ENCODE data around the gene R3HDM2. TPM values are rescaled to one million over a fixed set of nuclear protein-coding genes. Genes with fewer than 3 reads are reported as not detected.

Gene R3HDM2
- total and polyA plus RNA-seq, 2 of the 13 experiments (the other 11 are each of a cell fraction or from before 2014, with no cell fraction given): 11.1 to 23.5 TPM

DNA sequence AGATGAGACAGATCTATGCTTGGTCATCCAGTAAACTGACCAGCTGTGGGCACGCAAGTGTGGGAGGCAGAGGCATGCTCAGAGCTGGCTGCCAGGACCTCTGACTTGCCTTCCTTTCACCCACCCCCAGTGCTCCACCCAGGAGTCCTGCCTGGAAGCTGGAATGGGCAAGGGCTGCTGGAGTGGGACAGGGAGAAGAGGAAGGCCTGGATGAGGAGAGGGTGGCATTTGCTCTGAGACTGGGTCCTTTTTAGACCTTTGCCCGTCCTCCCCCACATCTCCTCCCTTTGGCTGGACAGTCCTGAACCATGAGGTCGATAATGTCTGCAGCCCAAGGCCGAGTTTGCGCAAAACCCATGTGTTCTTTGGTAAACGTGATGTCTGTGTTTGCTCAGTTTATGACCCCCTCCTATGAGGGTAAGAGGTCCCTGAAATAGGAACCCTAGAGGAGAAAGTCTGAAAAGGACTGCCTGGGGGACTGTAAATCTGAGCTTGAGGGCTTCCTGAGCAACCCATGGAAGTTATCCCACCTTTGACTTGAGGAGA is 20.5 kb upstream of the R3HDM2 start (continued):
- peak; percentile 85 to 94 for TF ChIP-seq NR2F1 (CRISPR knock-in tag; IDR thresholded peaks at IDR 0.05)
- peak; percentile 96 for TF ChIP-seq BHLHE40 (IDR thresholded peaks at IDR 0.05; ENCODE audit: low read length)
- 0 out of 2 replicates have a peak, but pooled peaks have one; percentile 56 for TF ChIP-seq PAX8 (CRISPR knock-in tag; IDR thresholded peaks at IDR 0.05; ENCODE audit: borderline replicate concordance)
- 0 out of 2 replicates have a peak, but pooled peaks have one; percentile 27 for TF ChIP-seq ZNF441 (CRISPR knock-in tag; IDR thresholded peaks at IDR 0.05; ENCODE audit: borderline replicate concordance)
- TF ChIP-seq ZNF564 (CRISPR knock-in tag; IDR thresholded peaks at IDR 0.05): peak; percentile 77
- no peak for TF ChIP-seq ELF4 (CRISPR knock-in tag; IDR thresholded peaks at IDR 0.05; ENCODE audit: borderline replicate concordance)
- TF ChIP-seq HMGA1 (CRISPR knock-in tag; conservative IDR thresholded peaks at IDR 0.05): no peak
- TF ChIP-seq TGIF2 (CRISPR knock-in tag; IDR thresholded peaks at IDR 0.05): peak; percentile 87; the same call in 1 of the 2 replicates
- TF ChIP-seq ZNF891 (CRISPR knock-in tag; IDR thresholded peaks at IDR 0.05): 0 out of 2 replicates have a peak, but pooled peaks have one; percentile 46
- TF ChIP-seq ZKSCAN5 (CRISPR knock-in tag; IDR thresholded peaks at IDR 0.05): no peak
- 0 out of 2 replicates have a peak, but pooled peaks have one; percentile 70 for TF ChIP-seq ZNF552 (CRISPR knock-in tag; IDR thresholded peaks at IDR 0.05; ENCODE audit: borderline replicate concordance)
- TF ChIP-seq SETDB1 (CRISPR knock-in tag; IDR thresholded peaks at IDR 0.05; ENCODE audit: borderline replicate concordance): no peak
- TF ChIP-seq, protein P1, sequence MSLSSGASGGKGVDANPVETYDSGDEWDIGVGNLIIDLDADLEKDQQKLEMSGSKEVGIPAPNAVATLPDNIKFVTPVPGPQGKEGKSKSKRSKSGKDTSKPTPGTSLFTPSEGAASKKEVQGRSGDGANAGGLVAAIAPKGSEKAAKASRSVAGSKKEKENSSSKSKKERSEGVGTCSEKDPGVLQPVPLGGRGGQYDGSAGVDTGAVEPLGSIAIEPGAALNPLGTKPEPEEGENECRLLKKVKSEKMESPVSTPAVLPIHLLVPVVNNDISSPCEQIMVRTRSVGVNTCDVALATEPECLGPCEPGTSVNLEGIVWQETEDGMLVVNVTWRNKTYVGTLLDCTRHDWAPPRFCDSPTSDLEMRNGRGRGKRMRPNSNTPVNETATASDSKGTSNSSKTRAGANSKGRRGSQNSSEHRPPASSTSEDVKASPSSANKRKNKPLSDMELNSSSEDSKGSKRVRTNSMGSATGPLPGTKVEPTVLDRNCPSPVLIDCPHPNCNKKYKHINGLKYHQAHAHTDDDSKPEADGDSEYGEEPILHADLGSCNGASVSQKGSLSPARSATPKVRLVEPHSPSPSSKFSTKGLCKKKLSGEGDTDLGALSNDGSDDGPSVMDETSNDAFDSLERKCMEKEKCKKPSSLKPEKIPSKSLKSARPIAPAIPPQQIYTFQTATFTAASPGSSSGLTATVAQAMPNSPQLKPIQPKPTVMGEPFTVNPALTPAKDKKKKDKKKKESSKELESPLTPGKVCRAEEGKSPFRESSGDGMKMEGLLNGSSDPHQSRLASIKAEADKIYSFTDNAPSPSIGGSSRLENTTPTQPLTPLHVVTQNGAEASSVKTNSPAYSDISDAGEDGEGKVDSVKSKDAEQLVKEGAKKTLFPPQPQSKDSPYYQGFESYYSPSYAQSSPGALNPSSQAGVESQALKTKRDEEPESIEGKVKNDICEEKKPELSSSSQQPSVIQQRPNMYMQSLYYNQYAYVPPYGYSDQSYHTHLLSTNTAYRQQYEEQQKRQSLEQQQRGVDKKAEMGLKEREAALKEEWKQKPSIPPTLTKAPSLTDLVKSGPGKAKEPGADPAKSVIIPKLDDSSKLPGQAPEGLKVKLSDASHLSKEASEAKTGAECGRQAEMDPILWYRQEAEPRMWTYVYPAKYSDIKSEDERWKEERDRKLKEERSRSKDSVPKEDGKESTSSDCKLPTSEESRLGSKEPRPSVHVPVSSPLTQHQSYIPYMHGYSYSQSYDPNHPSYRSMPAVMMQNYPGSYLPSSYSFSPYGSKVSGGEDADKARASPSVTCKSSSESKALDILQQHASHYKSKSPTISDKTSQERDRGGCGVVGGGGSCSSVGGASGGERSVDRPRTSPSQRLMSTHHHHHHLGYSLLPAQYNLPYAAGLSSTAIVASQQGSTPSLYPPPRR (CRISPR knock-in tag; IDR thresholded peaks at IDR 0.05; ENCODE audit: borderline replicate concordance): peak; percentile 98
- TF ChIP-seq SIN3B (IDR thresholded peaks at IDR 0.05; ENCODE audit: low read length): no peak
- peak; percentile 94 for TF ChIP-seq PITX1 (CRISPR knock-in tag; IDR thresholded peaks at IDR 0.05)
- no peak for TF ChIP-seq ZNF160 (CRISPR knock-in tag; IDR thresholded peaks at IDR 0.05)
- no peak for TF ChIP-seq PAF1 (CRISPR knock-in tag; IDR thresholded peaks at IDR 0.05)
- TF ChIP-seq, protein P2, sequence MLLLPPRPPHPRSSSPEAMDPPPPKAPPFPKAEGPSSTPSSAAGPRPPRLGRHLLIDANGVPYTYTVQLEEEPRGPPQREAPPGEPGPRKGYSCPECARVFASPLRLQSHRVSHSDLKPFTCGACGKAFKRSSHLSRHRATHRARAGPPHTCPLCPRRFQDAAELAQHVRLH (CRISPR knock-in tag; IDR thresholded peaks at IDR 0.05; ENCODE audit: borderline replicate concordance, low read depth): peak; percentile 86
- 0 out of 2 replicates have a peak, but pooled peaks have one; percentile 42 for TF ChIP-seq ZNF709 (CRISPR knock-in tag; IDR thresholded peaks at IDR 0.05)
- TF ChIP-seq ZNF577 (CRISPR knock-in tag; IDR thresholded peaks at IDR 0.05; ENCODE audit: borderline replicate concordance, low read depth): 0 out of 2 replicates have a peak, but pooled peaks have one; percentile 66
- TF ChIP-seq, protein P3, sequence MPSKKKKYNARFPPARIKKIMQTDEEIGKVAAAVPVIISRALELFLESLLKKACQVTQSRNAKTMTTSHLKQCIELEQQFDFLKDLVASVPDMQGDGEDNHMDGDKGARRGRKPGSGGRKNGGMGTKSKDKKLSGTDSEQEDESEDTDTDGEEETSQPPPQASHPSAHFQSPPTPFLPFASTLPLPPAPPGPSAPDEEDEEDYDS (CRISPR knock-in tag; IDR thresholded peaks at IDR 0.05): peak; percentile 54
- TF ChIP-seq MED8 (CRISPR knock-in tag; IDR thresholded peaks at IDR 0.05; ENCODE audit: insufficient replicate concordance): no peak
- TF ChIP-seq, protein P4, sequence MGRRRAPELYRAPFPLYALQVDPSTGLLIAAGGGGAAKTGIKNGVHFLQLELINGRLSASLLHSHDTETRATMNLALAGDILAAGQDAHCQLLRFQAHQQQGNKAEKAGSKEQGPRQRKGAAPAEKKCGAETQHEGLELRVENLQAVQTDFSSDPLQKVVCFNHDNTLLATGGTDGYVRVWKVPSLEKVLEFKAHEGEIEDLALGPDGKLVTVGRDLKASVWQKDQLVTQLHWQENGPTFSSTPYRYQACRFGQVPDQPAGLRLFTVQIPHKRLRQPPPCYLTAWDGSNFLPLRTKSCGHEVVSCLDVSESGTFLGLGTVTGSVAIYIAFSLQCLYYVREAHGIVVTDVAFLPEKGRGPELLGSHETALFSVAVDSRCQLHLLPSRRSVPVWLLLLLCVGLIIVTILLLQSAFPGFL (CRISPR knock-in tag; IDR thresholded peaks at IDR 0.05): no peak
- TF ChIP-seq TCF12 (IDR thresholded peaks at IDR 0.05): no peak
- TF ChIP-seq TCF12 (CRISPR knock-in tag; IDR thresholded peaks at IDR 0.05): peak; percentile 84
